Activated T-cell treated with anti-CD3 and anti-CD28 coated beads, Interleukin-2, amount 50 U/mL, for 48 hours (primary cell): Measurements from ENCODE around the gene TELO2.
"Not testable (repeated sequence)": the region's sequence is repeated elsewhere in the genome, so short reads cannot be mapped to it uniquely, and the experiment has no call there.

ENCODE experiments used
- DNase-seq, 2 experiments: peaks; one replicate each; pipeline ENCODE4 v3.0.0-alpha.2; 2020

The TELO2 gene

GRCh38 chr16:1458336-1458976, 34.7 kb upstream of the TELO2 start:
- DNase-seq, result peak; percentile 56 to 72

GRCh38 chr16:1458977-1459341, 34.2 kb upstream of the TELO2 start:
- no peak for DNase-seq

DNA sequence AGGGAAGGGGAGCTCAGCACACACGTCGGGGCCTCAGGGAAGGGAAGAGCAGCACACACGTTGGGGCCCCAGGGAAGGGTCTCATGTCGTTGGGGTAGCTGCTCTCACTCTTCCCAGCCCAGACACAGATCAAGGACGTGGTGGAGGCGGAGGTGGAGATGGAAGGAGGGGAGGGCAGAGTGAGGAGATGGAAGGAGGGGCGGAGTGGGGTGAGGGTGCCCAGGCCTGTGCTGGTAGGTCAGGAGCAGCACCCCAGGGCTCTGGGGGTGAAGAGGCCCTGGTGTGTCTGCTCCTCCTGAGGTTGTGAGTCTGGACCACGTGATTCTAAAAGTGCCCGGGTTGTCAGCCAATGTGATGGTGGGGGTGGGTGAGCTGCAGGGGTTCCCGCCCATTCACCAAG, 33.2 kb upstream of the TELO2 start:
- no peak for DNase-seq

DNA sequence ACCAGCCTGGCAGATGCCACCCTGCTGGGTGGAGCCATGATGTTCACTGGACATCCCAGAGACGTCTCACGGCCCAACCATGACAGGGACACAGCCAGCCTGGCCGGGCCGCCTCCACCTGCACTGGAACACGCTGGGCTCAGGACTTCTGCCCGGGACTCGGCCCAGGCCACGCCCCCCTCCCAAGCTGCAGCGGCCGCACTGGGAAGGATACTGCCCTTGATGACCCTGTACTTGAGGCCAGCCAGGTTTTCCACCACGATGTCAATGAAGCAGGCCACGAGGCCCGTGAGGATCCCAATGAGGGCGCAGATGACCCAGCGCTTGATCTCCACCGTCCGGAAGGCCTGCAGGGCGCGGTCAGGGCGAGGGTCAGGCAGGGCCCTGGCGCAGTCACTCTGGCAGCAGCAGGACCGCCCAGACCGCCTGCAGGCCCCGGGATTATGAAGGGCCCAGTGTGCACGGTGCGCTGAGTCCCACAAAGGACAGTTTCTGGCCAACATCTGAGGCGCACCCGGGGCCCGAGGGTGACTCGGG, 32.5 kb upstream of the TELO2 start:
- no peak for DNase-seq

GRCh38 chr16:1461146-1461545, 32.0 kb upstream of the TELO2 start:
- DNase-seq, result no peak

DNA sequence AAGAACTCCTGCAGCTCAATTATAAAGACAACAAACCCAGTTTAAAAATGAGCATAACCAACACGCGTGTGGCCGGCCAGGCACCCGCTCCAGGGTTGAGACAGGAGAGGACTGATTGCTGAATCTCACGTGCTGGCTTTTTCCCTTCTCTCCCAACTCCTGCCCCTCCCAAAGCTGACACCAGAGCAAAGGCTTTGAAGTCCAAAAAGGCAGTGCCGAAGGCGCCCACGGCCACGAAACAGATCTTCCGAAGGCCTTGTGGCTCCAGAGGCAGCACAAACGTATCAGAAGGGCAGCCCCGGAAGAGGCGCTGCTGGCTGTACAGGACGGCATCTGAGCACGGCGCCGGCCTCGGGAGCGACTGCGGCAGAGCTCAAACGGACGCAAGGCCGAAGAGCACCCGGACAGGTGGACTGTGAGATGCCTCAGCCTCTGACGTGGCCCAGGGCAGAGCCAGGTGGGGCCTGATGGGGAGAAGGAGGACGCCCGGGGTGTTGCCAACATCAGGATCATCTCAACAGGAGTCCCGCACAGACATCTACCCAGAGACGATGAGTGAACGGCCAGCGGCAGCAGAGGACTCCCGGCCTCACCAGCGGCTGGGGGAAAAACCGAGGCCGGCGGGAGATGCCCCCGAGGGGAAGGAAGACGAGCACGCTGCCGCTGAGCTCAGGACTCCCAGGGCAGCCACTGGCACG, 28.8 kb upstream of the TELO2 start:
- DNase-seq, result no peak

DNA sequence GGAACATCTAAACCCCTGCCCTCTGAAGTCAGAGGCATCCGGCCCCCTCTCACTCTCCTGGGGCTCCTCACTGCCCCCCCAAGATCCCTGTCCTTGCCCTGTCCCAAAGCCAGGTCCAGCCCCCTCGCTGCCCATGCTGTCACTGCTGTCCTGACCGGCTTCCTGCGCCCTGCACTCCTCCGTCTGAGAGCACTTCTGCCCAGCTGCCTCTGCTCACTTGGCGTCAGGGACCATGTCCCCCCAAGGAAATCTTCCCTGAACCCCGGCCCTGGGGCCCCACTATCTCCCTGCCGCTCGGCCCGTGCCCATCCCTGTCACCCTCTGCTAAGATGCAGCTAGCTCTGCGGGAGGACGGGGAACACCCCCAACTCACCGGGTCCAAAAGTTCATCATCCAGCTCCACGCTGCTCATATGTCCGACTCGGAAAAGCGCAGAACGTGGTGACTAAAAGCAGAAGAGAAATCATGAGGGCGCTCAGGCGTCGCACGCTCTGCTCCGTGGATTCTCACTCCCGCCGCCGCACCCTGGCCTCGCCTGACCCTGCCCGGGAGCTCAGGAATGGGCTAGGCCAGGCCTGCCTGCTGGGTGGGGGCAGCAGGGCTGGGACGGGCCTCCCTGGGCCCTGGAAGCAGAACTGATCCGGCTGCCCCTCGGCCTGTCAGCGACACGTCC, 28.1 kb upstream of the TELO2 start:
- DNase-seq, result no peak

GRCh38 chr16:1465567-1465915, 27.6 kb upstream of the TELO2 start:
- no peak for DNase-seq

GRCh38 chr16:1466054-1466453, 27.1 kb upstream of the TELO2 start:
- DNase-seq, result no peak

DNA sequence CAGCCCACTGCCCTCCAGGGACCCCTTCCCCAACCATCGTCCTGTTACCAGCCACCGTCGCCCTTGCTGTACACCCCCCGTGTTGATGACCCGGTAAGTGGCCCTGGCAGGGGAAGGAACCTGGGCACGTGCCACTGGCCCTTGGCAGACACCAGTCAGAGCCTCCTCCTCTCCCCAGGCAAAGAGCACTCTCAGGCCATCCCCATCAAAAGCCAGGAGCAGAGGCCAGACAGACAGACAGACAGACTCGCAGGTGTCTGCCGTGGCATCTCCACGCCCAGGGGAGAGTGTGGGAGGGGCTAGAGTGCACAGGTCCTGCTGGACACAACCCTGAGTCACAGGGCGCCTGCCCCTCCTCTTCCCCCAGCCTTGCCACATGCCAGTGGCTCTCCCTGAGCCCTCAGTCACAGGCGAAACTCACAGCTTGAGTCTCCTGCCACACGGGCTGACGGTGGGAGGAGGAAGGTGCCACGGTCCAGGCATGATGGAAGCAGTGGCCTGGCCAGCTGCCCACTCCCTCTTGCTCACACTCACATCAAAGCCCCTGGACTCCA, 26.1 kb upstream of the TELO2 start:
- no peak for DNase-seq

GRCh38 chr16:1468426-1468810, 24.7 kb upstream of the TELO2 start:
- DNase-seq, result no peak

- not testable (repeated sequence) for DNase-seq
Observed at GRCh38 chr16:1469141-1469540, 24.0 kb upstream of the TELO2 start.

GRCh38 chr16:1469693-1470201, 23.4 kb upstream of the TELO2 start:
- no peak for DNase-seq

DNA sequence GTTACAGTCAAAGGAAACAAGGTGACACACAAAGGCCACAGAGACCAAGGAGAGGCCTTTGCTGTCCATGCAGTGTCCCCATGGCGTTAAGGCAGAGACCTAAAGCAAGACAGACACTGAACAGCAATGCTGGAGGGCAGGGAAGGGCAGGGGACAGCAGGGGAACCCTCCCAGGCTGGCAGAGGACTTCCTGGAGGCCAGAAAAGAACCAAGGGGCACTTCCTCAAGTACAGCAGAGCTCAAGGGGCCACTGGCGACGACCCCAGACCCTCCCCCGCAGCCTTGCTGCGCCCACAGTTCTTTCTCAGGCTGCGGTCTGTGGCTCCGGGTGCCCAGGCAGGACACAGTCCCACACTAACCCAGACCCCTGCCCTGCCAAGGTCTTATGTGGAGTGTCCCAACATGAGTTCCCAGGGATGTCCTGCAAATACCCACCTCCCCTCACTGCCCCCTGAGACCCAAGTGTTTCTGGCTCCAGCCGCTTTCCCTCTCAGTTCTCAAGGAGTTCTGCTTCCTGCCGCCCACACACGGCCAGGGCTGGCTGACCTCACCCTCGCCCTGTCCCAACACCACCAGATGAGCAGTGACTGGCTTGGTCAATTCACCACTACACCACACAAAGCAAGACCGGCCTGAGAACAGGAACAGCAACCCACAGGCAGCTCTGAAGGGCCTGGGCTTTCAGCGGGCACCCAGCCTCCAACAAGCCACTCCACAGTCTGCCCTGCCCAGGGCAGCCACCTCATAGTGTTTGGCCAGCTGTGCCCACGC, 22.5 kb upstream of the TELO2 start:
- DNase-seq, result no peak

- no peak for DNase-seq
Observed at GRCh38 chr16:1471569-1472194, 21.5 kb upstream of the TELO2 start.

DNA sequence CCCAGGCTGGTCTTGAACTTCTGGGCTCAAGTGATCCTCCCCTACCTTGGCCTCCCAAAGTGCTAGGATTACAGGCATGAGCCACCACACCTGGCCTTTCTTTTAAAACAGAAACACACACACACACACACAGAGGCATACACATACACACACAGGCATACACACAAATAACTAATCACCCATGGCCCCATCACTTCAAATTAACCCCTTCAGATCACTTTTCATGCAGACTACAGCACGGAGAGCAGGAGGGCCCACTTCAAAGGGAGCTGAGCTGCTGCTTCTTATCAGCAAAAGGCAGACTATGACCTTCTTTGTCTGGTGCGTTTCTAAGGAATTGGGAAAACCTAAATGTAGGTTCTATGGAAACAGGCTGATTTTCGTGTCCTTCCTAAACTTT, 20.2 kb upstream of the TELO2 start:
- no peak for DNase-seq

DNA sequence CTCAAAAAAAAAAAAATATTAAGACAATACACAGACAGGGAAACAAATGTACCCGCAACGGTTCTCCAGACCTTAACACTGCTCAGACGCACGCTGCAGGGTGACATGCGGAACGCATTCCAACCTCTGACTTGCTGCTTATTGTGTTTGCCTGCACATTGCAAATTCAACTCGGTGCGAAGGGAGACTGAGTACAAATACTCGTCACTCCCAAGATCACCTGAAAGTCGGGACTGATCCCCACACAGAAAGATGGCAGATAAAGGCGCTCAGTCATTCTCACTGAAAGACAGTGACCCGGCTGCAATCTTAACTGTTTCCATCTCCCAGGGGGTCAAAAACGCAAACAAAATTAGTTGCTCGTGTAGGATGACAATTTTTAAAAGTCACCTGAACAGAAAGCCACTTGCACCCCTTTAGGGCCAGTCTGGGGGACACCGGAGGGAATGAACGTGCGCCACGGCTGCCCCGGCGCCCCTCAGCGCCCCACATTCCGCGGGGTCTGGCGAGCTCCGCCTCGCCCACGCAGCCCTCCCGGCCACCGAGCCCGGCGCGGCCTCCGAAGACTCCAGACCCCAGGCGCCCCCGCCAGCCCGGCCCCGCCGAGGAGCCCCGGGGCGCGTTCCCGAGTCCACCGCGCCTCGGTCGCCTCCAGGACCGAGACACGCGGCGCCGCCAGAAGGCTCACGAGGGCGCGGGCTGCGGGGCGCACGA, 18.9 kb upstream of the TELO2 start:
- DNase-seq, result no peak

- DNase-seq, result peak; percentile 92 to 93
Observed at GRCh38 chr16:1474796-1475551, 18.2 kb upstream of the TELO2 start, which contains the start of gene CLCN7. Gene CLCN7 (minus strand): TSS chr16:1475028. CDS start chr16:1474974, 54 bp downstream.

GRCh38 chr16:1475552-1476114, 17.5 kb upstream of the TELO2 start:
- no peak for DNase-seq

GRCh38 chr16:1477033-1477432, 16.1 kb upstream of the TELO2 start:
- DNase-seq, result no peak
